Activated T-cell treated with anti-CD3 and anti-CD28 coated beads, Interleukin-2, amount 50 U/mL, for 72 hours (primary cell): ENCODE data around the gene ZDHHC1. TPM values are rescaled to one million over a fixed set of nuclear protein-coding genes. Genes with fewer than 3 reads are reported as not detected.
"Not testable (repeated sequence)": the region's sequence is repeated elsewhere in the genome, so short reads cannot be mapped to it uniquely, and the experiment has no call there.

ENCODE experiments used
- ATAC-seq, 2 donors: fragments of 150-1000 bp; cut with Tn5 transposase; replicated peaks in 1 of 2; 2 replicates each; pipeline ENCODE4 v1.10.0; 2021; ENCODE audit warnings: moderate library complexity in 2 of 2, mild to moderate bottlenecking in 1 of 2
- DNase-seq, 2 donors: peaks; one replicate each; pipeline ENCODE4 v3.0.0; 2021 to 2022; ENCODE audit warnings: mixed read lengths in 1 of 2
- H3K27ac Mint-ChIP-seq: one replicate; pipeline ENCODE4 v1.8.0; 2022; ENCODE audit warnings: mild to moderate bottlenecking, moderate library complexity, mixed read lengths
- H3K27me3 Mint-ChIP-seq: one replicate; pipeline ENCODE4 v1.8.0; 2022; ENCODE audit warnings: low read depth, mixed read lengths
- H3K36me3 Mint-ChIP-seq, 2 donors: one replicate each; pipeline ENCODE4 v1.8.0; 2022; ENCODE audit warnings: mixed read lengths in 2 of 2, mild to moderate bottlenecking in 1 of 2; ENCODE audit not compliant: insufficient read depth in 2 of 2
- H3K4me1 Mint-ChIP-seq: one replicate; pipeline ENCODE4 v1.8.0; 2022; ENCODE audit warnings: low read depth, mixed read lengths
- H3K4me3 Mint-ChIP-seq, 2 donors: one replicate each; pipeline ENCODE4 v1.8.0; 2022; ENCODE audit warnings: mild to moderate bottlenecking in 2 of 2, mixed read lengths in 2 of 2, moderate library complexity in 2 of 2
- H3K9me3 Mint-ChIP-seq, 2 donors: one replicate each; pipeline ENCODE4 v1.8.0; 2022; ENCODE audit warnings: mixed read lengths in 2 of 2
- total RNA-seq, 2 donors: library from RNA; stranded (reverse); gene quantifications; one replicate each; pipeline ENCODE4 v1.2.3, GENCODE V29; 2022

ZDHHC1 gene
- total RNA-seq, 2 donors from 2014 or later, result 1.9 to 2.1 TPM

DNA sequence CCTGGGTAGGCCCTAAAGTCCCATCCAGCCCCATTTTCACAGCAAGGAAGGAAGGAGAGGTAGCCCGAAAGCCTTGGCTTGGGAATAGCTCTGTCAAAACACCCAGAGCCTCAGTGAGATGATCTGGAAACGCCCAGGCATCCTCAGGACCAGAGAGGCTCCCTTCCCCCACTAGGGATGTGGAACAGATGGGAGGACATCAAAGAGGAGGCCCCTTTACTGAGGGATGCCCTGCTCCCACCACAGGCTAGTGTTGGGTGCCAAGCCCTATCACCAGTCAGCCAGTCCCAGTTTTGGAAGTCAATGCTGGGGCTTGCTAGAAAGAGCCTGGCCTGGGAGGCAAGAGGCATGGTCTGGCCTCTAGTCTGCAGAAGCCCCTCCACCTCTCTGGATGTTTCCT is 27.7 kb downstream of the ZDHHC1 start:
- no peaks in the 10 kb centered on the region for H3K36me3 Mint-ChIP-seq
- H3K27ac Mint-ChIP-seq, result no peak overlapping the region
- peaks cover 11% of the 10 kb centered on the region for H3K27me3 Mint-ChIP-seq
- no peak overlapping the region for H3K4me3 Mint-ChIP-seq
- no peak for ATAC-seq
- no peak for DNase-seq
- H3K4me1 Mint-ChIP-seq, result peaks cover 5% of the 10 kb centered on the region
- H3K9me3 Mint-ChIP-seq, result no peaks in the 10 kb centered on the region

DNA sequence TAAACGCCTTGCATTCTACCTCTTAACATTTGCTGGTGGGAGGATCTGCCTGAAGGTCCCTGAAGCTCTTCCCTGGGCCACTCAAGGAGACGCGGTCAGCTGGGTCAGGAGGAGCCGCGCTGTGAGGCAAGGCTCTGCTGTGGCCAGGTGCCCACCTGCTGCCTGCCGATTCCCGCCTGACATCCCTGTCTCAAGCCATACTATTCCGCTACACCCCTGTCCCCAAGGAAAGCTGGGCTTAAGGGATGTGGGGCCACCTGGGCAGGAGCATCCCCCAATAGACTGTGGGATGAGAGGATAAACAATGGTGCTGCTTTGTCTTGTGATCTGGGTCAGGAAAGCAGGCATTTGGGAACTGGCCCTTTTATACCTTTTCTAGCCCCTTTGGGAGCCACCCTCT is 28.1 kb downstream of the ZDHHC1 start:
- no peak overlapping the region for H3K27ac Mint-ChIP-seq
- no peak overlapping the region for H3K4me3 Mint-ChIP-seq
- DNase-seq (no peak), ATAC-seq (no peak)
- H3K4me1 Mint-ChIP-seq, result peaks cover 5% of the 10 kb centered on the region
- H3K27me3 Mint-ChIP-seq, result peaks cover 11% of the 10 kb centered on the region
- H3K9me3 Mint-ChIP-seq, result no peaks in the 10 kb centered on the region
- no peaks in the 10 kb centered on the region for H3K36me3 Mint-ChIP-seq

GRCh38 chr16:67387479-67388079 is 28.7 kb downstream of the ZDHHC1 start:
- DNase-seq, result no peak
- peaks cover 5% of the 10 kb centered on the region for H3K4me1 Mint-ChIP-seq
- H3K4me3 Mint-ChIP-seq, result no peak overlapping the region
- ATAC-seq, result no peak
- peaks cover 7% of the 10 kb centered on the region for H3K27me3 Mint-ChIP-seq
- H3K9me3 Mint-ChIP-seq, result no peaks in the 10 kb centered on the region
- no peaks in the 10 kb centered on the region for H3K36me3 Mint-ChIP-seq
- H3K27ac Mint-ChIP-seq, result no peak overlapping the region

GRCh38 chr16:67386861-67387455 is 29.3 kb downstream of the ZDHHC1 start:
- Mint-ChIP-seq H3K4me1 (peaks cover 5% of the 10 kb centered on the region), H3K36me3 (no peaks in the 10 kb centered on the region), H3K9me3 (no peaks in the 10 kb centered on the region), H3K27ac (no peak overlapping the region), H3K27me3 (peaks cover 1% of the 10 kb centered on the region), H3K4me3 (no peak overlapping the region)
- ATAC-seq (no peak), DNase-seq (no peak)

- no peak overlapping the region for H3K27ac Mint-ChIP-seq
- peaks cover 5% of the 10 kb centered on the region for H3K4me1 Mint-ChIP-seq
- no peak for ATAC-seq
- no peak for DNase-seq
- H3K36me3 Mint-ChIP-seq, result no peaks in the 10 kb centered on the region
- H3K9me3 Mint-ChIP-seq, result no peaks in the 10 kb centered on the region
- H3K4me3 Mint-ChIP-seq, result no peak overlapping the region
- no peaks in the 10 kb centered on the region for H3K27me3 Mint-ChIP-seq
These were observed 31.3 kb downstream of the ZDHHC1 start for GRCh38 chr16:67384778-67385510.

- H3K27me3 Mint-ChIP-seq, result no peaks in the 10 kb centered on the region
- H3K4me3 Mint-ChIP-seq, result no peak overlapping the region
- no peak for ATAC-seq
- H3K4me1 Mint-ChIP-seq, result peaks cover 5% of the 10 kb centered on the region
- H3K27ac Mint-ChIP-seq, result no peak overlapping the region
- H3K36me3 Mint-ChIP-seq, result no peaks in the 10 kb centered on the region
- DNase-seq, result no peak
- H3K9me3 Mint-ChIP-seq, result no peaks in the 10 kb centered on the region
These were observed 33.0 kb downstream of the ZDHHC1 start for GRCh38 chr16:67383284-67383683.

DNA sequence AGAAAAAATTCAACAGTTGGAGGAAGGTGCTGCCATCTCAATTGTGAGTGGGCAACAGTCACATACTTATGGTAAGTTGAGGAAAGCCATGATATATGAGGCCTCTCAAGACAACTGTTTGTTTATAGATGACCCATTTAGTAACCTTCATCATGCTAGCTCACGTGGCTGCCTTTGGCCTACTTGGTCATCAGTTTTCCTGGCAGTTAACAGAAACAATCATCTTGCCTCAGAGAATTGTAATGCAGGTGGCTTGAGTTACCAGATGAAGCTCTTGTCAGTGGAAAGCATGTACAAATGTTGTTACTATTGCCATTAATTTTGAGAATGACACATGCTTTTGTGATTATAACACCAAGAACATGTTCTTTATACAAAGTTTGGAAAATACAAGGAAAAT is 37.6 kb downstream of the ZDHHC1 start:
- H3K4me3 Mint-ChIP-seq, result no peak overlapping the region
- H3K4me1 Mint-ChIP-seq, result no peaks in the 10 kb centered on the region
- H3K36me3 Mint-ChIP-seq, result no peaks in the 10 kb centered on the region
- H3K27me3 Mint-ChIP-seq, result peaks cover 8% of the 10 kb centered on the region
- ATAC-seq, result no peak
- no peak overlapping the region for H3K27ac Mint-ChIP-seq
- no peak for DNase-seq
- no peaks in the 10 kb centered on the region for H3K9me3 Mint-ChIP-seq

DNA sequence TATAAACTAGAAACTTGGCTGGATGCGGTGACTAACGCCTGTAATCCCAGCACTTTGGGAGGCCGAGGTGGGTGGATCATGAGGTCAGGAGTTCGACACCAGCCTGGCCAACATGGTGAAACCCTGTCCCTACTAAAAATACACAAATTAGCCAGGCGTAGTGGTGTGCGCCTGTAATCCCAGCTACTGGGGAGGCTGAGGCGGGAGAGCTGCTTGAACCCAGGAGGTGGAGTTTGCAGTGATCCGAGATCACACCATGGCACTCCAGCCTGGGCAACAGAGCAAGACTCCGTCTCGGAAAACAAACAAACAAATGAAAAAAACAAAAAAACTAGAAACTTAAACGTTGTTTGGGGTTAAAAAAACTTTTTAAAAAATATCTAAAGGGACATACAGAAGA is 40.3 kb downstream of the ZDHHC1 start:
- not testable (repeated sequence) for H3K36me3 Mint-ChIP-seq, H3K27me3 Mint-ChIP-seq, H3K4me1 Mint-ChIP-seq

GRCh38 chr16:67372664-67373063 is 43.6 kb downstream of the ZDHHC1 start:
- ATAC-seq (no peak), DNase-seq (no peak)
- Mint-ChIP-seq H3K9me3 (no peaks in the 10 kb centered on the region), H3K36me3 (no peaks in the 10 kb centered on the region), H3K4me3 (no peak overlapping the region), H3K4me1 (no peaks in the 10 kb centered on the region), H3K27ac (no peak overlapping the region), H3K27me3 (peaks cover 8% of the 10 kb centered on the region)

More for the DNA sequence above, 40.3 kb downstream of the ZDHHC1 start:
- H3K4me3 Mint-ChIP-seq, ATAC-seq, H3K27ac Mint-ChIP-seq, DNase-seq, H3K9me3 Mint-ChIP-seq: not testable (repeated sequence)

- no peaks in the 10 kb centered on the region for H3K36me3 Mint-ChIP-seq
- no peak overlapping the region for H3K4me3 Mint-ChIP-seq
- no peak for DNase-seq
- ATAC-seq, result no peak
- no peak overlapping the region for H3K27ac Mint-ChIP-seq
- peaks cover 4% of the 10 kb centered on the region for H3K4me1 Mint-ChIP-seq
- no peaks in the 10 kb centered on the region for H3K9me3 Mint-ChIP-seq
- H3K27me3 Mint-ChIP-seq, result peaks cover 7% of the 10 kb centered on the region
These were observed 45.6 kb downstream of the ZDHHC1 start for GRCh38 chr16:67370661-67371060.

GRCh38 chr16:67364600-67365235 is 51.6 kb downstream of the ZDHHC1 start:
- Mint-ChIP-seq H3K27me3 (no peaks in the 10 kb centered on the region), H3K27ac (no peak overlapping the region), H3K36me3 (no peaks in the 10 kb centered on the region), H3K4me1 (peaks cover 12% of the 10 kb centered on the region), H3K9me3 (no peaks in the 10 kb centered on the region), H3K4me3 (no peak overlapping the region)
- no peak for ATAC-seq
- no peak for DNase-seq

DNA sequence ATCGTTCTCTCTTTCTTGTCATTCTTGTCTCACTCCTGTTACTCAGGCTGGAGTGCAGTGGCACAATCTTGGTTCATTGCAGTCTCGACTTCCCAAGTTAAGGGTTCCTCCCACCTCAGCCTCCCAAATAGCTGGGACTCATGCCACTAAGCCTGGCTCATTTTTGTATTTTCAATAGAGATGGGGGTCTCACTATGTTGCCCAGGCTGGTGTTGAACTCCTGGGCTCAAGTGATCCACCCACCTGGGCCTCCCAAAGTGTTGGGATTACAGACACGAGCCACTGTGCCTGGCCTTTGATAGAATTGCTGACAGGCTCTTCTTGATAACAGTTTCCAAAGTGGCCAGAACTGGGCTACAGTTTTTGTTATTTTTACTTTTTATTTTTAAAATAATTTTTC is 55.2 kb downstream of the ZDHHC1 start:
- DNase-seq (no peak), ATAC-seq (no peak)
- no peaks in the 10 kb centered on the region for H3K9me3 Mint-ChIP-seq
- H3K4me3 Mint-ChIP-seq, result no peak overlapping the region
- no peaks in the 10 kb centered on the region for H3K36me3 Mint-ChIP-seq
- H3K27me3 Mint-ChIP-seq, result no peaks in the 10 kb centered on the region
- peaks cover 21% of the 10 kb centered on the region for H3K4me1 Mint-ChIP-seq
- no peak overlapping the region for H3K27ac Mint-ChIP-seq

DNA sequence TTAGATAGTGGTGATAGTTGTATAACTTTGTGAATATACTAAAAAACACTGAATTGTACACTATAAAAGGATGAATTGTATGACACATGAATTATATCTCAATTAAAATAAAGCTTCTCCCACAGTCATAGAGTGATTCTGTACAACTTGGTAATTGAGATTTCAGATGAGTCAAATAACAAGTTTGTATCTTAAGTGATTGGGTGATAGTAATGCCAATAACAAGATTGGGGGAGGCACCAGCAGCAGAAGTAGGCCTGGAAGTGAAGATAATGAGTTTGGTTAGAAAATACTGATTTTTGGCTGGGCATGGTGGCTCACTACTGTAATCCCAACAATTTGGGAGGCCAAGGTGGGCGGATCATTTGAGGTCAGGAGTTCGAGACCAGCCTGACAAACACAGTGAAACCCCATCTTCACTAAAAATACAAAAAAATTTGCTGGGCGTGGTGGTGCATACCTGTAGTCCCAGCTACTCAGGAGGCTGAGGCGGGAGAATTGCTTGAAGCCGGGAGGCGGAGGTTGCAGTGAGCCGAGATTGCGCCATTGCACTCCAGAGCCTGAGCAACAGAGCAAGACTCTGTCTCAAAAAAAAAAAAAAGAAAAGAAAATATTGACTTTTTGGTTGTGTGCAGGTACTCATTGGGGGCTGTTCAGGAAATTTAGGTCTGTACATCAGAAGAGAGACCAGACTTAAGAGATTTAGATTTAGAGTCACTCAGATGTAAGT is 56.6 kb downstream of the ZDHHC1 start:
- not testable (repeated sequence) for DNase-seq, H3K27ac Mint-ChIP-seq, H3K9me3 Mint-ChIP-seq, ATAC-seq, H3K4me3 Mint-ChIP-seq, H3K4me1 Mint-ChIP-seq, H3K36me3 Mint-ChIP-seq, H3K27me3 Mint-ChIP-seq
